Measurements from ENCODE around the gene IQCE.

The IQCE gene

DNA sequence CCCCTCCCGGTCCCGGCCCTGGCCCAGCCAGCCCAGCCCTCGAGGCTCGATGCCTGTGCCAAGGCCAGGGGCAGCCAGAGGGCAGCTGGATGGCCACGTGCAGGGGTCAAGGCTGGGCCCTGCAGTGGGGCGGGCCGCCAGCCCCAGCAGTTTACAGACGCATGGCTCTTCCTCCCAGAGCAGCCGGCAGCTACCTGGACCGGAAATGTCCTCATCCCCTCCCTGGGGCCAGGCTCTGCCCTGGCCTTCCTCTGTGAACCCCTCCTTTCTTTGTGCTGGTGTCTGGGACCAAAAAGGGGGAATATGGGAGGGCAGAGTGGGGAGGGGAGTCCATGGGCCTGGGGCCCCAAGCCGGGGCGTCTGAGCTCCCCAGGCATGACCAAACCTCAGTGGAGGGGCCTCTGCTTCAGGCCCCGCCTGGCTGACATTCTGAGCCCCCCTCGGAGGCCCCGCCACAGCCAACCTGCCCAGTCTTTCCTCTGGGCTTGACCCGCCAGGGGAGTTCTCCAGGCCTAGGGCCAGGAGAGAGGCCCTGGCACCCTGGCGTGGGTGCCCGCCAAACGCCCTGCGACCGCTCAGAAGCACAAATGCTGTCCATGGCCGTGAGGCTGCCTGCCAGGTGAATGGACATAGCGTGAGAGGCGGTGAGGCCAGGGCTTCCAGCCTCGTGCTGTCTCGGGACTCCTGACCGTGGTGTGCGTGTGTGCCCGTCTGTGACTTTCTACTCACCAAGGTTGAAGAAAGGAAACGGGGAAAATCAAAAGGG is 104.5 kb downstream of the IQCE start:
- no peak for DNase-seq (ENCODE audit: low spot score)

DNA sequence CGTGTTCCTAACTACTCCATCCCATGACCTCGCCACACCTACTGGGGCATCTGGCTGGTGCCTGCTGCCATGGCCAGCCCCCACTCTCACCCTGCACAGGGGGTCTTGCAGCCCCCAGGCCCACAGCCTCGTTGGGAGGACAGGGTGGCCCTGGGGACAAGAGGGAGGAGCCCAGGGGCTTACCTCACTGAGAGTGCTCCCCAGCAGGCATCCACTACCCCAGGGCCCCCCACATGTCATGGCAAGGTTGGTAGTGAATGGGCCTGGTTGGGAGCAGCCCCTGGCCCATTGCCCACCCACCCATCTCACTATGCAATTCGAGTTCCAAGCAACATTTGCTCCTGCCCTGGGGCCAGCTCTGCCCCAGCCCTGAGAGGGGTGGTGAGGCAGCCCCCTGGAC is 105.2 kb downstream of the IQCE start:
- no peak for DNase-seq (ENCODE audit: low spot score)

Measured in COLO829 (cell line).